ENCODE data around the gene ANAPC16. TPM values are rescaled to one million over a fixed set of nuclear protein-coding genes. Genes with fewer than 3 reads are reported as not detected.

The ANAPC16 gene
- total and polyA plus RNA-seq, 2 of the 4 experiments (the other 2 are of a cell fraction): 25.2 to 26.3 TPM

- in situ Hi-C loops (cut with MboI; ENCODE audit: low sequenced_read_pairs): no loop called here
- Histone ChIP-seq H2BK20ac (ENCODE audit: low read depth, low read length) (no peak overlapping the region), H2AFZ (replicated peaks; ENCODE audit: low read length, poor library complexity) (no peak overlapping the region), H3K9me1 (ENCODE audit: insufficient read depth, low read length) (no peaks in the 10 kb centered on the region), H3K79me1 (ENCODE audit: low read depth in 1 of 2, low read length in 2 of 2) (no peaks in the 10 kb centered on the region; a peak in 1 of 4 replicates), H3K4ac (ENCODE audit: low read depth, low read length) (no peak overlapping the region), H3K4me3 (ENCODE audit: insufficient read depth, low read depth, low read length) (no peak overlapping the region), H3K9ac (ENCODE audit: low read depth, low read length) (no peak overlapping the region), H3K36me3 (ENCODE audit: control insufficient read depth, insufficient read depth, low read length) (no peaks in the 10 kb centered on the region), H3K4me2 (ENCODE audit: low read depth, low read length) (no peak overlapping the region), H4K5ac (ENCODE audit: low read depth, low read length) (no peak overlapping the region), H3K27me3 (ENCODE audit: control insufficient read depth, insufficient read depth, low read length) (no peaks in the 10 kb centered on the region), H3K27ac (ENCODE audit: insufficient read depth, low read length) (no peak overlapping the region), H4K20me1 (ENCODE audit: insufficient read depth, low read length) (no peaks in the 10 kb centered on the region), H2BK120ac (ENCODE audit: low read depth, low read length) (no peak overlapping the region), H2BK5ac (ENCODE audit: low read depth, low read length, poor library complexity, severe bottlenecking) (no peak overlapping the region), H4K91ac (ENCODE audit: insufficient read depth, low read depth, low read length) (no peak overlapping the region), H3K4me1 (ENCODE audit: control insufficient read depth, insufficient read depth, low read length) (no peaks in the 10 kb centered on the region), H4K8ac (ENCODE audit: low read depth in 2 of 2, low read length in 2 of 2) (no peak overlapping the region), H3K18ac (ENCODE audit: low read depth, low read length) (no peak overlapping the region), H2AK9ac (replicated peaks; ENCODE audit: low read depth, low read length, poor library complexity) (no peak overlapping the region), H3K14ac (replicated peaks; ENCODE audit: low read depth, low read length) (no peak overlapping the region), H3K56ac (ENCODE audit: extremely low read depth, insufficient read depth, low read length) (no peak overlapping the region), H2AK5ac (ENCODE audit: low read depth, low read length) (no peak overlapping the region), H3K9me3 (ENCODE audit: control insufficient read depth, insufficient read depth, low read length) (no peaks in the 10 kb centered on the region), H3K23ac (ENCODE audit: low read depth, low read length) (no peak overlapping the region), H2BK15ac (ENCODE audit: low read depth, low read length) (no peak overlapping the region)
- intact Hi-C loops (cut with micrococcal nuclease): no loop called here
- CTCF ChIA-PET: interaction anchor here (0.6 to 1.2 kb wide), 2 partner anchors 16 to 54 kb away, joined by 4 read pairs; no protein-coding TSS in a partner anchor
- no peak for DNase-seq
- no peak for ATAC-seq (ENCODE audit: low read depth)
- WGBS, 2 experiments (ENCODE audit: extremely low coverage in 2 of 2, insufficient read length in 1 of 2): no CpG with 5 or more reads among the region's 3 CpGs
- dilution Hi-C loops (cut with HindIII; ENCODE audit: low sequenced_read_pairs, unreplicated experiment): no loop called here
- POLR2A ChIA-PET (ENCODE audit: unreplicated experiment): no interaction called here
- BruUV-seq (replicated peaks): no TSS peak
- TF ChIP-seq RCOR1 (IDR thresholded peaks at IDR 0.05; ENCODE audit: insufficient replicate concordance, low read length) (no peak), SMC3 (IDR thresholded peaks at IDR 0.05; ENCODE audit: low read depth, low read length) (no peak), RAD21 (IDR thresholded peaks at IDR 0.05; ENCODE audit: low read length) (no peak), MAZ (IDR thresholded peaks at IDR 0.05; ENCODE audit: borderline replicate concordance, low read depth, low read length) (no peak), USF2 (IDR thresholded peaks at IDR 0.05; ENCODE audit: low read depth, low read length) (no peak), NFE2L2 (IDR thresholded peaks at IDR 0.05; ENCODE audit: low read depth, low read length) (no peak), RFX5 (IDR thresholded peaks at IDR 0.05; ENCODE audit: low read depth, low read length) (no peak), FOS (IDR thresholded peaks at IDR 0.05; ENCODE audit: low read depth, low read length) (no peak)
Measured at GRCh38 chr10:72167118-72167517, 48.7 kb upstream of the ANAPC16 start.
